T-helper 1 cell treated with Interleukin-12 subunit alpha and Interleukin-12 subunit beta and Interleukin-4 antibody, amounts not matched to agents 30 ng/mL and 1 ng/mL, for 36 hours (primary cell): ENCODE measurements around the gene BTBD10. TPM values are rescaled to one million over a fixed set of nuclear protein-coding genes. Genes with fewer than 3 reads are reported as not detected.

Experiments
- intact Hi-C: fragments of 100-400 bp; cut with micrococcal nuclease; formaldehyde crosslinking; loops from one replicate; pipeline ENCODE4 v1.15.1; 2024
- total RNA-seq: library from RNA; stranded (reverse); gene quantifications from 2 replicates; pipeline ENCODE4 v1.2.3, GENCODE V29; 2022

Gene BTBD10
- 27.3 and 29.5 TPM in 2 replicates for total RNA-seq

GRCh38 chr11:13462901-13463778 is at the start of gene BTBD10:
Gene BTBD10, minus strand, starts transcription at chr11:13463222. Its CDS starts 18,098 bp downstream, at chr11:13445124.
- intact Hi-C loops, result loop anchor here (1.0 to 10.0 kb wide), 11 partner anchors 24 to 1622 kb away; partner anchors contain the start of genes BMAL1, CYP2R1, FAR1 and TEAD1

GRCh38 chr11:13503393-13503792 is 40.4 kb upstream of the BTBD10 start:
- intact Hi-C loops, result no loop called here

- intact Hi-C loops, result no loop called here
Observed at GRCh38 chr11:13502492-13502891, 39.5 kb upstream of the BTBD10 start.

GRCh38 chr11:13495929-13496328 is 32.9 kb upstream of the BTBD10 start, which contains the start of gene PTH:
Gene PTH, minus strand, starts transcription at chr11:13495997. Its CDS starts 3,142 bp downstream, at chr11:13492855.
- intact Hi-C loops, result no loop called here

GRCh38 chr11:13494051-13494450 is 31.0 kb upstream of the BTBD10 start:
- intact Hi-C loops, result no loop called here

- intact Hi-C loops, result loop anchor here (1.0 kb wide), 2 partner anchors 24 to 762 kb away; partner anchors contain the start of gene BTBD10
Observed at GRCh38 chr11:13487661-13488030, 24.6 kb upstream of the BTBD10 start.

GRCh38 chr11:13486926-13487660 is 24.1 kb upstream of the BTBD10 start:
- intact Hi-C loops, result loop anchor here (1.0 kb wide), 2 partner anchors 24 to 762 kb away; partner anchors contain the start of gene BTBD10

- intact Hi-C loops, result no loop called here
Observed at GRCh38 chr11:13480198-13480597, 17.2 kb upstream of the BTBD10 start.

GRCh38 chr11:13479688-13480087 is 16.7 kb upstream of the BTBD10 start:
- intact Hi-C loops, result no loop called here

- intact Hi-C loops, result no loop called here
Observed at GRCh38 chr11:13475091-13475490, 12.1 kb upstream of the BTBD10 start.

- intact Hi-C loops, result no loop called here
Observed at GRCh38 chr11:13473013-13473722, 10.1 kb upstream of the BTBD10 start.

- intact Hi-C loops, result loop anchor here (10.0 kb wide), 1 partner anchor 806 kb away; no protein-coding TSS in a partner anchor
Observed at GRCh38 chr11:13468750-13469149, 5.7 kb upstream of the BTBD10 start.

- intact Hi-C loops, result loop anchor here (2.0 to 10.0 kb wide), 2 partner anchors 501 to 809 kb away; no protein-coding TSS in a partner anchor
Observed at GRCh38 chr11:13465909-13466371, 2.9 kb upstream of the BTBD10 start.

GRCh38 chr11:13463779-13464290 is 813 bp upstream of the BTBD10 start:
- intact Hi-C loops, result loop anchor here (1.0 to 10.0 kb wide), 12 partner anchors 23 to 1623 kb away; partner anchors contain the start of genes BMAL1, CYP2R1, FAR1 and TEAD1

GRCh38 chr11:13462311-13462900 is 616 bp downstream of the BTBD10 start:
- intact Hi-C loops, result loop anchor here (2.0 to 10.0 kb wide), 4 partner anchors 790 to 1430 kb away; partner anchors contain the start of genes CYP2R1 and TEAD1

- intact Hi-C loops, result loop anchor here (5.0 to 10.0 kb wide), 3 partner anchors 789 to 1431 kb away; partner anchors contain the start of genes CYP2R1 and TEAD1
Observed at GRCh38 chr11:13461291-13461690, 1.7 kb downstream of the BTBD10 start.

- intact Hi-C loops, result no loop called here
Observed at GRCh38 chr11:13450832-13451397, 12.1 kb downstream of the BTBD10 start.

- intact Hi-C loops, result no loop called here
Observed at GRCh38 chr11:13449522-13449921, 13.5 kb downstream of the BTBD10 start.

GRCh38 chr11:13448876-13449275 is 14.1 kb downstream of the BTBD10 start:
- intact Hi-C loops, result no loop called here

- intact Hi-C loops, result no loop called here
Observed at GRCh38 chr11:13446444-13446843, 16.6 kb downstream of the BTBD10 start.
